HK-2 (cell line): ENCODE measurements around the gene TMEM131.

ENCODE experiments used
- DNase-seq: peaks from one replicate; pipeline ENCODE4 v3.0.0-alpha.2; 2018; ENCODE audit not compliant: unreplicated experiment

The TMEM131 gene

GRCh38 chr2:97707362-97708047, 288.2 kb downstream of the TMEM131 start:
- DNase-seq: no peak

GRCh38 chr2:97706708-97707345, 288.9 kb downstream of the TMEM131 start:
- no peak for DNase-seq
